HL-60 (cell line): ENCODE results near the gene PAFAH1B2.

Experiments
- DNase-seq, 2 experiments: peaks; one replicate each; pipeline ENCODE4 v3.0.0-alpha.2; 2010 to 2020; ENCODE audit warnings: low read depth in 1 of 2, low spot score in 1 of 2
- H3K27ac ChIP-seq: fragments of 250-450 bp; sonication (Bioruptor Pico); replicated peaks from 2 replicates; pipeline ENCODE4 v1.5.1; 2020; ENCODE audit warnings: mild to moderate bottlenecking, moderate library complexity
- H3K27me3 ChIP-seq: fragments of 250-450 bp; sonication (Bioruptor Pico); 2 replicates; pipeline ENCODE4 v1.5.1; 2021; ENCODE audit warnings: mild to moderate bottlenecking, moderate library complexity; ENCODE audit not compliant: insufficient read depth, poor library complexity, severe bottlenecking
- H3K4me3 ChIP-seq: replicated peaks from 2 replicates; pipeline ENCODE4 v1.5.1; 2011; ENCODE audit warnings: mild to moderate bottlenecking, control low read depth, low read length; ENCODE audit not compliant: insufficient read depth
- GABPA ChIP-seq: IDR thresholded peaks from 2 replicates; pipeline ENCODE4 v1.6.1; 2012; ENCODE audit warnings: low read depth
- POLR2AphosphoS5 ChIP-seq: IDR thresholded peaks from 2 replicates; pipeline ENCODE4 v1.6.1; 2012; ENCODE audit warnings: low read depth
- SPI1 ChIP-seq: IDR thresholded peaks from 2 replicates; pipeline ENCODE4 v1.6.1; 2012; ENCODE audit warnings: low read depth, mild to moderate bottlenecking, borderline replicate concordance
- long read RNA-seq: library from polyadenylated mRNA; unstranded; transcript quantifications from one replicate; pipeline ENCODE4 v2.0.0, GENCODE V29; 2020
- TF ChIP-seq, protein P1 (sequence below): IDR thresholded peaks from 2 replicates; pipeline ENCODE4 v1.6.1; 2012; ENCODE audit warnings: low read depth; ENCODE audit not compliant: insufficient replicate concordance
- TF ChIP-seq, protein P2 (sequence below): IDR thresholded peaks from one replicate; pipeline ENCODE4 v1.5.1; 2011; ENCODE audit warnings: low read length, control low read depth, inconsistent platforms; ENCODE audit not compliant: insufficient read depth

PAFAH1B2 gene, protein sequence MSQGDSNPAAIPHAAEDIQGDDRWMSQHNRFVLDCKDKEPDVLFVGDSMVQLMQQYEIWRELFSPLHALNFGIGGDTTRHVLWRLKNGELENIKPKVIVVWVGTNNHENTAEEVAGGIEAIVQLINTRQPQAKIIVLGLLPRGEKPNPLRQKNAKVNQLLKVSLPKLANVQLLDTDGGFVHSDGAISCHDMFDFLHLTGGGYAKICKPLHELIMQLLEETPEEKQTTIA
- long read RNA-seq, full-length matches to known transcripts, result 16 of 26 reads
- long read RNA-seq, partial matches to known transcripts, result 0 of 26 reads
- long read RNA-seq, other reads (novel, unspliced or antisense), result 10 of 26 reads

DNA sequence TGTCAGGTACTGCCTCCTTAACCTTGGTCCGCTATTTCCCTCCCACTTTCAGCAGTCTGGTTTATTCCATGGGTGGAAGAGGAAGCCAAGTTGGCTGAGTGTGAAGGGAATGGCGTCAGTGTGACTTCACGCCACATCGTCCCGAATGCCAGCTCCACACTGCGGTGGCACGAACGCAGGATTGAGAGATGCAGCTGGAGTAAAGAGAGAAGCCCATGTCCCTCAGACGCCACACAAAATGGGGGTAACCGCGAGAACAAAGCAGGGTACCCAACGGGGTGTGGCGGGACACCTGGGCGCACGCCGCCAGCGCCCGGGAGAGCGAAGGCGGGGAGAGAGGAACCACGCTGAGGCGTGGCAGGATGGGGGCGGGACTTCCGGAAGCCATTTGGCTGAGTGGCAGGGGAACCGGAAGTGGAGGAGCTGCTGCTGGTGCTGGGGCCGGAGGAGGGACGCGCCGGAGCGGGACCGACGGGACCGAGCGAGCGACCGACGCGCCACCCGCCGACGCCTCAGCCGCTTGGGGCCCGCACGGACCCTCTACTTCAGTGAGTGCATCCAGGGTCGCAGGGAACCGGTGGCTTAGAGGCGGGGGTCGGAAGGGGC, at the start of gene PAFAH1B2:
Gene PAFAH1B2 (plus strand): TSS at position 417 of the 606 bp plus-strand sequence. CDS start 8,161 bp downstream, outside the sequence.
- DNase-seq, result peak; percentile 95 to 97
- peak; percentile 93 for TF ChIP-seq POLR2AphosphoS5
- TF ChIP-seq GABPA, result peak; percentile 92
- TF ChIP-seq SPI1, result peak; percentile 59; the same call in 1 of the 2 replicates
- TF ChIP-seq, protein P1, sequence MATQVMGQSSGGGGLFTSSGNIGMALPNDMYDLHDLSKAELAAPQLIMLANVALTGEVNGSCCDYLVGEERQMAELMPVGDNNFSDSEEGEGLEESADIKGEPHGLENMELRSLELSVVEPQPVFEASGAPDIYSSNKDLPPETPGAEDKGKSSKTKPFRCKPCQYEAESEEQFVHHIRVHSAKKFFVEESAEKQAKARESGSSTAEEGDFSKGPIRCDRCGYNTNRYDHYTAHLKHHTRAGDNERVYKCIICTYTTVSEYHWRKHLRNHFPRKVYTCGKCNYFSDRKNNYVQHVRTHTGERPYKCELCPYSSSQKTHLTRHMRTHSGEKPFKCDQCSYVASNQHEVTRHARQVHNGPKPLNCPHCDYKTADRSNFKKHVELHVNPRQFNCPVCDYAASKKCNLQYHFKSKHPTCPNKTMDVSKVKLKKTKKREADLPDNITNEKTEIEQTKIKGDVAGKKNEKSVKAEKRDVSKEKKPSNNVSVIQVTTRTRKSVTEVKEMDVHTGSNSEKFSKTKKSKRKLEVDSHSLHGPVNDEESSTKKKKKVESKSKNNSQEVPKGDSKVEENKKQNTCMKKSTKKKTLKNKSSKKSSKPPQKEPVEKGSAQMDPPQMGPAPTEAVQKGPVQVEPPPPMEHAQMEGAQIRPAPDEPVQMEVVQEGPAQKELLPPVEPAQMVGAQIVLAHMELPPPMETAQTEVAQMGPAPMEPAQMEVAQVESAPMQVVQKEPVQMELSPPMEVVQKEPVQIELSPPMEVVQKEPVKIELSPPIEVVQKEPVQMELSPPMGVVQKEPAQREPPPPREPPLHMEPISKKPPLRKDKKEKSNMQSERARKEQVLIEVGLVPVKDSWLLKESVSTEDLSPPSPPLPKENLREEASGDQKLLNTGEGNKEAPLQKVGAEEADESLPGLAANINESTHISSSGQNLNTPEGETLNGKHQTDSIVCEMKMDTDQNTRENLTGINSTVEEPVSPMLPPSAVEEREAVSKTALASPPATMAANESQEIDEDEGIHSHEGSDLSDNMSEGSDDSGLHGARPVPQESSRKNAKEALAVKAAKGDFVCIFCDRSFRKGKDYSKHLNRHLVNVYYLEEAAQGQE, result peak; percentile 50
- TF ChIP-seq, protein P2, sequence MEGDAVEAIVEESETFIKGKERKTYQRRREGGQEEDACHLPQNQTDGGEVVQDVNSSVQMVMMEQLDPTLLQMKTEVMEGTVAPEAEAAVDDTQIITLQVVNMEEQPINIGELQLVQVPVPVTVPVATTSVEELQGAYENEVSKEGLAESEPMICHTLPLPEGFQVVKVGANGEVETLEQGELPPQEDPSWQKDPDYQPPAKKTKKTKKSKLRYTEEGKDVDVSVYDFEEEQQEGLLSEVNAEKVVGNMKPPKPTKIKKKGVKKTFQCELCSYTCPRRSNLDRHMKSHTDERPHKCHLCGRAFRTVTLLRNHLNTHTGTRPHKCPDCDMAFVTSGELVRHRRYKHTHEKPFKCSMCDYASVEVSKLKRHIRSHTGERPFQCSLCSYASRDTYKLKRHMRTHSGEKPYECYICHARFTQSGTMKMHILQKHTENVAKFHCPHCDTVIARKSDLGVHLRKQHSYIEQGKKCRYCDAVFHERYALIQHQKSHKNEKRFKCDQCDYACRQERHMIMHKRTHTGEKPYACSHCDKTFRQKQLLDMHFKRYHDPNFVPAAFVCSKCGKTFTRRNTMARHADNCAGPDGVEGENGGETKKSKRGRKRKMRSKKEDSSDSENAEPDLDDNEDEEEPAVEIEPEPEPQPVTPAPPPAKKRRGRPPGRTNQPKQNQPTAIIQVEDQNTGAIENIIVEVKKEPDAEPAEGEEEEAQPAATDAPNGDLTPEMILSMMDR, result no peak
- Histone ChIP-seq H3K4me3 (peak within 1 kb of the TSS; percentile 83), H3K27me3 (no peaks in the 10 kb centered on the region), H3K27ac (peak within 1 kb of the TSS; percentile 95)

DNA sequence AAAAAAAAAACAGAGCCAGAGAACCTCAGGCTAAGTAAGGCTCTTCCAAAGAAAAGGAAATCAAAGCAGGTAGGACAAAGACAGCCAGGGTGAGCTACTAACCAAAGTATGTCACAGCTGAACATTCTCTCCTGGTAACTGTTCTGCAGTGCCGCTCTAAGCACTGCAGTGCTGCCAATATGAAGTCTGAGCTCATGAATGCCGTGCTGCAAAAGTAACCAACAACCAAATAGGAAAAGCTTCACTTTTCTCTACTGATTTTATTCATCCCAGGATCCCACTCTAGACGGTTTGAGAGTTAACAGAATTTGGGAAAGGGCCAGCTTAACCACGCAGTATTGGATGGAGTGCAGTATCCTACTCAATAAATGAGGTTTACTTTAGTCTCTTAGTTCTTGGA, 49.3 kb upstream of the PAFAH1B2 start:
- Histone ChIP-seq H3K4me3 (no peak overlapping the region), H3K27ac (no peak overlapping the region), H3K27me3 (no peaks in the 10 kb centered on the region)
- TF ChIP-seq, protein P2, result no peak
- TF ChIP-seq GABPA (no peak), SPI1 (no peak), POLR2AphosphoS5 (no peak)
- TF ChIP-seq, protein P1, result no peak
- no peak for DNase-seq

DNA sequence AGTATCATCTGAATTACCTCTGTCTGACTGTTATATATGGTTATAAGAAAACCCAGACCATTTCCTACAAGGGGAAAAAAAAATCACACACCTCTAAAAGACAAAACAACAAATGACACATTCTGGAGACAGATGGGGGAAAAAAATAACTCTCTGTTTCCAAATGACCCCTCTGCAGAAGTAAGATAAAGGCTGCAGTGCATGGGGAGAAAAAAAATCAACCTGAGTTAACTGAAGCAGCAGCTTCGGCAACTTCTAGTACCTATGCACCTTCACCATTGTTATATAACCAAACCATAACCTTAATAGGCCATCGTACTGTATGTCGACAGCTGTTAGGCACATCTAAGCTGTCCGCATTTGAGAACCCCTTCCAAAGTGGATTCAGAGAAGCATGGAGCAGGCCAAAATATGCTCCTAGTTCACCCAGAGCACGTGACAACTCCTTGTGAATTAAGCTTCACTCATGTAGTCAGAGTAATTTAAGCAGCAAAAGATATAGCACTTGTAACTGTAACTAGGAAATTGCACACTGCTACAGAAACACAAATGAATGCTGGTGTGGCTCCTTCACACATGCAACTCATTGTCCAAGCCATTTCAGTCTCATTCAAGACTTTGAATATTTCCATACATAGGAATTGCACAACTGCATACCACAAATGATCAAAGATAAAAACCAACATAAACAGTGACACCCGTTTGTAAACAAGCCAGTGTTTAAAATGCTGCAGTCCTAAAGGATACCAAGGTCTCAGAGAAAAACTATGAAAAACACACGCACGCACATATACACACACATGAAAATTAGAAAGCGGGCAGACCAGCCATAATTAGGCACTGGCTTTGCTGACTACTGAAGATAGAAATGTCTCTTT, 48.6 kb upstream of the PAFAH1B2 start:
- Histone ChIP-seq H3K27me3 (no peaks in the 10 kb centered on the region), H3K27ac (peak overlapping the region; percentile 77), H3K4me3 (peak overlapping the region; percentile 11)
- no peak for DNase-seq
- TF ChIP-seq, protein P2, result no peak
- TF ChIP-seq POLR2AphosphoS5 (no peak), SPI1 (no peak), GABPA (no peak)
- TF ChIP-seq, protein P1, result no peak
